ENCODE data around the gene ZFAND3.
"Not testable (repeated sequence)": the region's sequence is repeated elsewhere in the genome, so short reads cannot be mapped to it uniquely, and the experiment has no call there.

Gene ZFAND3

DNA sequence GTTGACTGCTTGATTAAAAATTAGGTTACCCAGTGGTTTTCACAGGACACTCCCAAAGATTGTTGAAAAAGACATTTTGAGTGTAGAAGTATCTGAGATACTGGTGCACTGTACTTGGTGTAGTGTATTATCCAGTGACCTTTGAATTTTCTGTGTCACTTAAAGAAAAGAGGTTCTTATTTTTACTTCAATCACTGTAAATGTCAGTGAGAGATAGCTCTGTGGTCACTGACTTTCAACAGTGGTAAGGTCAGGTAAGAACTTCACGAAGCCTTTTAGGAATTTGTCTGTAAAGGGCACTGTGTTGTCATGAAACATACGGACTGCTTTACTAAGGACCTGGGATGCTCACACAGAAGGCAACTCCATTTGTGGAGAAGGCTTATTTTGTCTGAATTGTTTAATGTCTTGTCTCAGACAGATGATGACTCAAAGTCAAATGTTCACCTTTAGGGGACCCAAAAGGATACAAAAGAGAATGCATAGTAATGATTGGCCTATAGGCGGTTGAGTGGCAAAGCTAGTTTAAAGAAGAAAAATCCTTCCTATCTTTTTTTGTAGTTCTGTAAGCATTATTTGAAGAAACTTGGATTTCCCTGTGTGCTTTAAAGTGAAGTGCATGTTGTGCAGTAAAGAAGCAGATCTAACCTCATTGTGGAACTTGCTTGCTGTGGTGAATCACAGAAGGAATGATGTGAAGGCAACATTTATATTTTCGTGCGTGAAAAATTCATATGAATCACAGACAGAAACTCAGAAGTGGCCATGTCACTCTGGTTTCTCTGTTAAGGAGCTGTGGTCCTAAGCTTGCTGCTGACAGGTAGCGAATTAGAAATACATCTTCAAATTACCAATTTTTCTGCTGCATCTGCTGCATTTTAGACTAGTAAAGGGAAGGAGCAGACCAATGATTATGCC lies 47.3 kb downstream of the ZFAND3 start:
- FAIRE-seq, result no peak

DNA sequence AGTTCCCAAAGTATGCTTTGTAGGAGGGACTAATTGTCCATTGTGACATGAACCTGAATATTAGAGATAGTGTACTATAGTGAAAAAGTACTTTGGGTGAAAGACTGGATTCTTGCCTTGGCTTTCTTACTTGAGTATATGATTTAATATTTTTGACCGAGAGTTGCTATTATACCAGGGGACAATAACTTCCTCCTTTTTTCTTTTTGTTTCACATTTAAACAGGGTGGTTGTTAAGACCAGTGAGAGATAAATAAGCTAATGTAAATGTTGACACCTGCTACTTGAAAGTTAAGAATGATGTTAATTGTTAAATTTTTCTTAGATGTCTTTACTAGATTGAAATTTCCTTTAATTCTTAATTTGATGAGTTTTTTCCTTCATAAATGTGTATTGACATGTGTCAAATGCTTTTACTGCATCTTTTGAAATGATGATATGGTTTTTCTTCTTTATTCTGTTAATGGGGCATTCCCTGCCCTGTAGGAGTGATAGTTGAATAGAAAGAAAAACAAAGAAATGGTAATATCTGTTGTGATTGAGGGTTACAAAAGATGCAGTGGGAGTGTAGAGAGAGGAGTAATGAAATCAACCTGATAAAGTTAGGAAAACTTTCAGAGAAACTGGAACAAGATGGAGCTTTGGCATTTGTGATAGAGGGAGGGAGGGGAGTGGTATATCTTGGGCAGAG lies 48.4 kb downstream of the ZFAND3 start:
- no peak for FAIRE-seq

DNA sequence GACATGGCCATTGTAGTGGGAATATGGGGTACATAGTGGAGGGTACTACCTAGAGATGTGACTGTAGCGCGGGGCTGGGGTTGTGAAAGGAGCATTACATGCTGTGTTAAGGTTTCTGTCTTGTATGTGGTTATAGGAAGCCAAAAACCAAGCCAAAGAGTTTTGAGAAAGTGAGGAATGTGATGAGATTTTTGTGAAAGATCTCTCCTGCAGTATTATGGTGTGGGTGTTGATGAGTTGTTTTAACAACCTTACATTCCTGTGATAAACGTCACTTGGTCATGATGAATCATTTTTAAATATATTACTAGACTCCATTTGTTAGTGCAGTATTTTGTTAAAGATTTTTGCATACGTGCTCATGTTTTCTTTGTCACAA lies 48.9 kb downstream of the ZFAND3 start:
- FAIRE-seq, result no peak

GRCh38 chr6:37871616-37872372 lies 52.3 kb downstream of the ZFAND3 start:
- FAIRE-seq, result no peak

DNA sequence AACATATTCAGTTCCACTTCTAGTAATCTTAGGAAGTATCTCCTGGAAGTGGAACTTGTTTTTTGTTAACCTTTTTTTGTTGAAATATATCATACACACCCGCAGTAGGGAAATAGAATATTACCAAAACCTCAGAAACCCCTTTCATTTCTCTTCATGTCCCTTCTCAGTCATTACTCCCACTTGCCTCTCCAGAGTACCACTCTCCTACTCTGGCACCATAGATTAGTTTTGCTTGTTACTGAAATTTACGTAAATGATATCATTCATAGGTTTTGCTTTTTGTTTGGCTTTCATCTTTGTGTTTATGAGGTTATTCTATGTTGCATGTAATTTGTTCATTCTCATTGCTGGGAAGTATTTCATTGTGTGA lies 52.8 kb downstream of the ZFAND3 start:
- no peak for FAIRE-seq

DNA sequence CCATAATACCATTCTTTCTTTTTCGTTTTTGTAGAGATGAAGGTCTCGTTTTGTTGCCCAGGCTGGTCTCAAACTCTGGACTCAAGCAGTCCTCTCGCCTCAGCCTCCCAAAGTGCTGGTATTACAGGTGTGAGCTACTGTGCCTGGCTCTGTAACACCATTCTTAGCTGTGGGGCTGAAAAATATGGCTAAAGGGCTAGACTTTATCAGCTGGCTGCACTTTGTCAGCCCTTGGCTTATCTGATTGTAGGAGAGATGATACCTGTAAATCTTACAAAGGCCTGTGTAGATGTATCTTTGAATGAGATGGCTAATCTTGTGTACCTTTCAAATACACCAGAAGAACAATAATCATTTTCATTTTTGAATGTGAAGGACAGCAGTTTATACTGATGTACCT lies 55.2 kb downstream of the ZFAND3 start:
- FAIRE-seq, result no peak

DNA sequence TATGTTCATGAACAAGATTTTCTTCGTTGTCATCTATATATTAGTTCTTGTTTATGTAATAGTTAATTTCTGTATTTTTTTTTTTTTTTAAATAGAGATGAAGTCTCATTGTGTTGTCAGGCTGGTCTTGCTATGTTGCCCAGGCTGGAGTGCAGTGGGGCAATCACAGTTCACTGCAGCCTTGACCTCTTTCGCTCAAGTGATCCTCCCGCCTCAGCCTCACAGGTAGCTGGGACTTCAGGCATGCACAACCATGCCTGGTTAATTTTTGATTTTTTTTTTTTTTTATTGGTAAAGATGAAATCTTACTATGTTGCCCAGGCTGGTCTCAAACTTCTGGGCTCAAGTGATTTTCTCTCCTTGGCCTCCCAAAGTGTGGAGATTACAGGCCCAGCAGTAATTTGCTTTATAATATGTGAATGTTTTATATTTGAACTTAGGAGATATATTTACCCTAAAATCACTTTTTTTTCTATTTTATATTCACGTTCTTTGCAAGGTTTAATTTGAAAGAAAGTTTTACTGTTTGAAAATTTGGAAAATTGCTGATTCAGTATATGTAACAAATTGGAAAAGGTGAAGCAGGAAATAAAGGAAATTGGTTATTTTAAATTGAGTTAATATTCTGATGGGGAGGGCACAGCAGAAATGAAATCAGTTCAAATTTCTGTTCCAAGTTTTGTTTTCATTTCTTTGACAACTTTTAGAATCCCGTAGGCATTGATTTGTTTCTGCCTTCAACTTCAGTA lies 56.2 kb downstream of the ZFAND3 start:
- FAIRE-seq, result no peak

- no peak for FAIRE-seq
Measured at GRCh38 chr6:37876843-37877242, 57.3 kb downstream of the ZFAND3 start.

DNA sequence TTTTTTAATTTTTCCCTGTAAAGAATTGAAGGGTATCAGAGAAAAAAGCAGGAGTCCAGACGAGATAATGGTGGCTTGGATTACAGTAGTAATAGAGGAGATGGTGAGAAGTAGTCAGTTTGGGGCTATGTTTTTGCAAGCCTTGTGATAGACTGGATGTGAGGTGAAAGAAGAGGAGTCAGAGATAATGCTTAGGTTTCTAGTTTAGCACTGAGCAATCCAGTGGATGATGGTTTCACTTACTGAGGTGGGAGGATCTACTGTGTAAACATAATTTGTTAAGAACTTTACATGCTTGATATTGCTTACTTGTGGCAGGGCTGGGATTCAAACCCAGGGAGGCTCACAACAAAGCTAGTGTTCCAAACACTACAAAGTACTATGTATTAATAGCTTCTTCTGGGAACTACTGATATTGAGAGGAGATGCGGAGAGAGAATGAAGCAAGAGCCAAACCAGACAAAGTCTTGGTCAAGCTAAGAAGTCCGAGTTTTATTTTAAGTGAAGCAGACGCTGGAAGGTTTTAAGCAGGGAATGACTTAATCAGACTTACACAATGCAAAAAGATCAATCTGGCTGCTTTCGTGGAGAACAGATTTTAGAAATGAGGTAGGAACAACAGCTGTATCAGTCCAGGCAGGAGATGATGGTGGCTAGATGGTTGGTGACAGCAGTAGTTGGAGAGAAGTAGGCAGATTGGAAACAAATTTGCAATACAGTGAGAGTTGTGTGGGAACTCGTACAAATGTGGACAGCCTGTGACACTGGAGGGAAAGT lies 58.0 kb downstream of the ZFAND3 start:
- FAIRE-seq, result no peak

GRCh38 chr6:37878150-37878710 lies 58.7 kb downstream of the ZFAND3 start:
- FAIRE-seq, result no peak

- FAIRE-seq, result not testable (repeated sequence)
Measured at GRCh38 chr6:37880602-37881001, 61.1 kb downstream of the ZFAND3 start.

GRCh38 chr6:37882292-37882691 lies 62.8 kb downstream of the ZFAND3 start:
- no peak for FAIRE-seq

GRCh38 chr6:37882724-37883413 lies 63.3 kb downstream of the ZFAND3 start:
- no peak for FAIRE-seq

GRCh38 chr6:37884548-37884947 lies 65.0 kb downstream of the ZFAND3 start:
- FAIRE-seq, result no peak

DNA sequence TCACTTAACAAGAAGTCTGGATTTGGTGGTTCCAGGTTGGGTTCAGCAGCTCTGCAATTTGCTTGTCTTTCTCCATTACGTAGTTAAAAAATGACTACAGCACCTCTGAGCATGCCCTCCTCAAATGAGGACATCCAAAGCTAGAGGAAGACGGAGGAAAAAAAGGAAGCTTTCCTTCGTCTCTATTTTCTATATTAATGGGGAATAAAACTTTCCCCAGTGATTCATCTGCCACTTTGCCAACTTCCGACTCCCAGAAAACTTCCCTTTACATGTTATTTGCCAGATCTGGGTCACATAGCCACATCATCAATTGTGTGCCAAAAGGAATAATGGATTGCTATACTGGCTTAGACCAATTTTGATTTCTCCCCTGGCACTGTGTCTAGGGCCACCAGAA lies 69.5 kb downstream of the ZFAND3 start:
- FAIRE-seq, result no peak

GRCh38 chr6:37889486-37889885 lies 70.0 kb downstream of the ZFAND3 start:
- no peak for FAIRE-seq

GRCh38 chr6:37891072-37891471 lies 71.5 kb downstream of the ZFAND3 start:
- FAIRE-seq, result no peak

- FAIRE-seq, result no peak
Measured at GRCh38 chr6:37893257-37893656, 73.7 kb downstream of the ZFAND3 start.

DNA sequence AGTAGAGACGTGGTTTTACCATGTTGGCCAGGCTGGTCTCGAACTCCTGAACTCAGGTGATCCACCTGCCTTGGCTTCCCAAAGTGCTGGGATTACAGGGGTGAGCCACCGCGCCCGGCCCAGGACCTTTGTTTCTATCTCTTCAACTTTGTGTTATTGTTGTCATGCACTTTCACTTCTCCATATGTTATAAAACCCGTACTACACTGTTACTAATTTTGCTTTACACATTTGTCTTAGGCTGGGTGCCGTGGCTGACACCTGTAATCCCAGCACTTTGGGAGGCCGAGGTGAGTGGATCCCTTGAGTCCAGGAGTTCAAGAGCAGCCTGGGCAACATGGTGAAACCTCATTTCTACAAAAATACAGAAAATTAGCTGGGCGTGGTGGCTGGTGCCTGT lies 74.2 kb downstream of the ZFAND3 start:
- FAIRE-seq, result not testable (repeated sequence)

DNA sequence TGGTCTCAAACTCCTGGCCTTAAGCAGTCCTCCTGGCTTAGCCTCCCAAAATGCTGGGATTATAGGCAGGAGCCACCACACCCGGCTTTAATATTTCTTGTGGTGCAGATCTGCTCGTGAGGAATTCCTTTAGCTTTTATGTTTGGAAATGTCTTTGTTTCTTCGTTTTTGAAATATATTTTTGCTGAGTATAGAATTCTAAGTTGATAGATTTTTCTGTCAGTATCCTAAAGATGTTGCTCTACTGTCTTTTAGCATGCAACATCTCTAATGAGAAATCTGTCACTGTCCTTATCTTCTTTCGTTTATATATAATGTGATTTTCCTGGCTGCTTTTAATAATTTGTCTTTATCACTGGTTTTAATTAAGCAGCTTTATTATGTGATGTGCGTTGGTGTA lies 75.1 kb downstream of the ZFAND3 start:
- FAIRE-seq, result no peak

- no peak for FAIRE-seq
Measured at GRCh38 chr6:37897321-37897720, 77.8 kb downstream of the ZFAND3 start.

All from endometrium (tissue), 2 donors.